Right cardiac atrium (tissue), 5 donors: ENCODE data around the gene TTC38. TPM values are rescaled to one million over a fixed set of nuclear protein-coding genes. Genes with fewer than 3 reads are reported as not detected.
"Not testable (repeated sequence)": the region's sequence is repeated elsewhere in the genome, so short reads cannot be mapped to it uniquely, and the experiment has no call there.

ENCODE experiments used
- ATAC-seq, 2 donors: fragments of 200-7000 bp; cut with Tn5 transposase; one replicate each; pipeline versions ENCODE4 v1.8.0 to v1.9.1; 2020; ENCODE audit warnings: moderate library complexity in 2 of 2, mild to moderate bottlenecking in 1 of 2
- DNase-seq, 3 donors: peaks; one replicate each; pipeline ENCODE4 v3.0.0-alpha.2; 2020
- H3K27ac ChIP-seq: one replicate; pipeline ENCODE4 v1.5.1; 2013; ENCODE audit warnings: mild to moderate bottlenecking, low read length, control low read depth, moderate library complexity
- H3K27me3 ChIP-seq: one replicate; pipeline ENCODE4 v1.6.1; 2013; ENCODE audit not compliant: control insufficient read depth, insufficient read depth
- H3K4me1 ChIP-seq: one replicate; pipeline ENCODE4 v1.6.1; 2013; ENCODE audit warnings: low read length; ENCODE audit not compliant: control insufficient read depth, insufficient read depth
- H3K4me3 ChIP-seq: one replicate; pipeline ENCODE4 v1.5.1; 2013; ENCODE audit warnings: low read length, control low read depth
- H3K9me3 ChIP-seq: one replicate; pipeline ENCODE4 v1.6.1; 2013; ENCODE audit warnings: low read length; ENCODE audit not compliant: control insufficient read depth
- WGBS: extraction: QIAGEN DNeasy Blood & Tissue Kit; methylation state at CpG from one replicate; pipeline ENCODE4 v1.1.7; 2013; 5-methylcytosine and 5-hydroxymethylcytosine counted together
- intact Hi-C, 4 donors: fragments of 100-400 bp; cut with DNase I; formaldehyde crosslinking; loops; one replicate each; pipeline versions ENCODE4 v1.11.0 to v1.14.0; 2022 to 2023
- polyA plus RNA-seq: library from polyadenylated mRNA; stranded (reverse); fragments of 200-250 nt; gene quantifications from one replicate; pipeline ENCODE4 v1.2.3, GENCODE V29; 2013
- total RNA-seq, 4 donors: library from RNA; stranded (reverse); fragmentation: NEBNext Ultra II Directional; extraction: Animal tissue kit (Norgen Biotek cat#: 25700); gene quantifications; one replicate each; pipeline ENCODE4 v1.2.1, GENCODE V29; 2021
- donor health status: healthy with polysubstance abuse.
- donor health status: DM: no; HTN: yes; CAD: no.
- donor health status: DM: no; HTN: no; CAD: no.
- donor health status: DM: no; HTN: yes; CAD: no; lungs with severe emphysema.
- donor health status: DM: yes; HTN: yes; CAD: no.

Gene TTC38
- total and polyA plus RNA-seq, 5 donors, result 16.6 to 30.7 (median 26.7) TPM

DNA sequence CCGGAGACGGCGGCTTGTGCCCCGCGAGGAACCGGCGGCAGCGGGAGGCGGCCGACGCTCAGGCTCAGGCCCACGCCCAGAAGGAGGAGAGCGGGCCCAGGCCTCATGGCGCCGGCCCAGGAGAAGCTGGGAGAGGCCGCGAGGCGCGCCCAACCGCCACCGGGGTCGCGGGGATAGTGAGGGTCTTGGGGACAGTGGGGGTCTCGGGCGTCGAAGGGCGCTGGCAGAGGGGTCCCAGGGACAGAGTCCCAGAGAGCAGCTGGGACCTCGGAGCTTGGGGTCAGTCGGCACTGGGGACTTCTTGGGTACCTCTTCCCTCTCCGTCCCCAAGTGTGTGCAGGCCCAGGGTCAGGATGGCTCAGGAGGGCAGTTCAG, 4.6 kb upstream of the TTC38 start, which contains the start of gene PKDREJ:
Gene PKDREJ, minus strand, starts transcription at position 128 of the 375 bp plus-strand sequence. Its CDS starts 21 bp downstream, at position 107.
- DNase-seq, result peak in 1 of 3 donors; percentile 67
- no peak for ATAC-seq
- H3K9me3 ChIP-seq, result no peaks in the 10 kb centered on the region
- intact Hi-C loops, result no loop called here
- H3K27me3 ChIP-seq, result no peaks in the 10 kb centered on the region
- H3K4me1 ChIP-seq, result peaks cover 4% of the 10 kb centered on the region
- WGBS, result 45% methylated on average over 30 of the region's 30 CpGs
- H3K4me3 ChIP-seq, result peak within 1 kb of the TSS; percentile 33
- H3K27ac ChIP-seq, result no peak within 1 kb of the TSS

DNA sequence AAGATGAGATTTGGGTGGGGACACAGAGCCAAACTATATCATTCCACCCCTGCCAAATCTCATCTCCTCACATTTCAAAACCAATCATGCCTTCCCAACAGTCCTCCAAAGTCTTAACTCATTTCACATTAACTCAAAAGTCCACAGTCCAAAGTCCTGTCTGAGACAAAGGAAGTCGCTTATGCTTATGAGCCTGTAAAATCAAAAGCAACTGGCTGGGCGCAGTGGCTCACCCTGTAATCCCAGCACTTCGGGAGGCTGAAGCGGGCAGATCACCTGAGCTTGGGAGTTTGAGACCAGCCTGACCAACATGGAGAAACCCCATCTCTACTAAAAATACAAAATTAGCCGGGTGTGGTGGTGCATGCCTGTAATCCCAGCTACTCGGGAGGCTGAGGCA, 3.3 kb upstream of the TTC38 start:
- WGBS, result 98% methylated on average over 6 of the region's 6 CpGs
- H3K27me3 ChIP-seq, H3K4me1 ChIP-seq, intact Hi-C loops, H3K9me3 ChIP-seq, H3K4me3 ChIP-seq, DNase-seq, H3K27ac ChIP-seq, ATAC-seq: not testable (repeated sequence)

DNA sequence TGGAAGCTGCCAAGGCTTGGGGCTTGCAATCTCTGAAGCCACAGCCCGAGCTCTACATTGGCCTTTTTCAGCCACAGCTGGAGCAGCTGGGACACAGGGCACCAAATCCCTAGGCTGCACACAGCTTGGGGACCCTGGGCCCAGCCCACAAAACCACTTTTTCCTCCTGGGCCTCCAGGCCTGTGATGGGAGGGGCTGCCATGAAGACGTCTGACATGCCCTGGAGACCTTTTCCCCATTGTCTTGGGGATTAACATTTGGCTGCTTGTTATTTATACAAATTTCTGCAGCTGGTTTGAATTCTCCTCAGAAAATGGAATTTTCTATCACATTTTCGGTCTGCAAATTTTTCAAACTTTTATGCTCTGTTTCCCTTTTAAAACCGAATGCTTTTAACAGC, 2.2 kb upstream of the TTC38 start:
- H3K4me1 ChIP-seq, intact Hi-C loops, DNase-seq, H3K27ac ChIP-seq, H3K4me3 ChIP-seq, ATAC-seq, H3K27me3 ChIP-seq, H3K9me3 ChIP-seq: not testable (repeated sequence)
- WGBS, result 93% methylated on average over 4 of the region's 4 CpGs

DNA sequence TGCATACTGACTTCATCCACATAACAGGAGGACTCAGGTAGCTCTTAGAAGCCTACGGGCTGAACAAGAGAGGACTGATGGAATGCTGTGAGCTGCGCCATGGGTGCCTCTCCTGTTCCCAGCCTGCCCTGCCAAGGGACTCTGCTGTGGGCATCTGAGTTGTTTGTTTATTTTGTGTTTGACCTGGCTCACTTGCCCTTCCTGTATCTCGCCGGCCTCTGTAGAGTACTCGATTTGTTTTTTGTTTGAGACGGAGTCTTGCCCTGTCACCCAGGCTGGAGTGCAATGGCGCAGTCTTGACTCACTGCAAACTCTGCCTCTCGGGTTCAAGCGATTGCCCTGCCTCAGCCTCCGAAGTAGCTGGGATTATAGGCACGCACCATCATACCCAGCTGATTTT, 1.8 kb downstream of the TTC38 start:
- no peaks in the 10 kb centered on the region for H3K27me3 ChIP-seq
- intact Hi-C loops, result no loop called here
- ATAC-seq (no peak), DNase-seq (no peak)
- H3K9me3 ChIP-seq, result no peaks in the 10 kb centered on the region
- no peak overlapping the region for H3K4me3 ChIP-seq
- H3K27ac ChIP-seq, result no peak overlapping the region
- WGBS, result 79% methylated on average over 11 of the region's 11 CpGs
- no peaks in the 10 kb centered on the region for H3K4me1 ChIP-seq

DNA sequence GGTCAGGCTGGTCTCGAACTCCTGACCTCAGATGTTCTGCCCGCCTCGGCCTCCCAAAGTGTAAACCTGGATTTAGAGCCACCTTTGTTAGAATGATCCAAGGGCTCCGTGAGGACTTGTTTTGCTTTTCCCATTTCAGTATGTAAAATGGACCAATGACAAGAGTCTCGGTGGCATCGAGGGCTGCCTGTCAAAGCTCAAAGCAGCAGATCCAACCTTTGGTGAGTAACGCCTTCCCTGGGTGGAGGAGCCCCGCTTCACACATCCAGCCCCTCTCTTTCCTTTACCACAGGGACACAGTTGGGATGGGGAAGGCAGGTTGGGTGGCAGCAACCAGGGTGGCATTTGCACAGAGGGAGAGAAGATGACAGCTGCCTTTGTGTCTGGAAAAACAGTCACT, 4.4 kb downstream of the TTC38 start:
- H3K9me3 ChIP-seq, result no peaks in the 10 kb centered on the region
- H3K4me3 ChIP-seq, result no peak overlapping the region
- intact Hi-C loops, result no loop called here
- WGBS, result 97% methylated on average over 8 of the region's 8 CpGs
- DNase-seq, result no peak
- ATAC-seq, result no peak
- no peaks in the 10 kb centered on the region for H3K27me3 ChIP-seq
- H3K4me1 ChIP-seq, result no peaks in the 10 kb centered on the region
- no peak overlapping the region for H3K27ac ChIP-seq

DNA sequence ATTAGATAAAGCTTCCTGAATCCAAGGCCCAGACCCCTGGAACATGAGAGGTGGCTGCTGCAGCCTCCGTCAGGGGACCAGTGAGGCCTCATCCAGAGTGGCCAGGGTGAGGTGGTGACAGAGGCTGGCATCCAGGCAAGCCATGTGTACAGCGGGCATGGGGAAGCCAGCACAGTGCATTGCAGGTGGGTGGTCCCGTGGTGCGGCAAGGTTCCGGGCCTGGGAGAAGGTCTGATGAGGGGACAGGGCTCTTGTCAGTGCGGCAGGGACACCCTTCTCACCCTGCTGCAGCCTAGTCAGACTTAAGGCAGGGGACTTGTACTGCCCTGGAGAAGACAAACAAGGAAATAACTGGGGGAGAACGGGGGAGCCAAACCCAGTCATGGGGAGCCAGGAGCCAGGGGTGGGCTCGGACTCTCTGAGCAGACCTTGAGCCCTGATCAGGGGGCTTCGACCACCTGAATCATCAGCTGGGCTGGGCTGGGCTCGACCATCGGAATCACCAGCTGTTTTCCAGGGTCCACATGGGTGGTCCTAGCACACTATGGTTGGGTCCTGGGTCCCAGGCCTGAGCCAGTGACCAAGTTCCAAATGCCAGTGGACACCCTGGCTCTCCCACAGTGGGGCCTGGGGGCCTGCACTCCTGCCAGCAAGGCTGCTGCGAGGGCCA, 5.1 kb downstream of the TTC38 start:
- Histone ChIP-seq H3K4me1 (no peaks in the 10 kb centered on the region), H3K4me3 (no peak overlapping the region), H3K27ac (no peak overlapping the region), H3K27me3 (no peaks in the 10 kb centered on the region), H3K9me3 (no peaks in the 10 kb centered on the region)
- ATAC-seq, result peak in 1 of 2 donors; percentile 7
- no peak for DNase-seq
- WGBS, result 94% methylated on average over 12 of the region's 12 CpGs
- intact Hi-C loops, result no loop called here

DNA sequence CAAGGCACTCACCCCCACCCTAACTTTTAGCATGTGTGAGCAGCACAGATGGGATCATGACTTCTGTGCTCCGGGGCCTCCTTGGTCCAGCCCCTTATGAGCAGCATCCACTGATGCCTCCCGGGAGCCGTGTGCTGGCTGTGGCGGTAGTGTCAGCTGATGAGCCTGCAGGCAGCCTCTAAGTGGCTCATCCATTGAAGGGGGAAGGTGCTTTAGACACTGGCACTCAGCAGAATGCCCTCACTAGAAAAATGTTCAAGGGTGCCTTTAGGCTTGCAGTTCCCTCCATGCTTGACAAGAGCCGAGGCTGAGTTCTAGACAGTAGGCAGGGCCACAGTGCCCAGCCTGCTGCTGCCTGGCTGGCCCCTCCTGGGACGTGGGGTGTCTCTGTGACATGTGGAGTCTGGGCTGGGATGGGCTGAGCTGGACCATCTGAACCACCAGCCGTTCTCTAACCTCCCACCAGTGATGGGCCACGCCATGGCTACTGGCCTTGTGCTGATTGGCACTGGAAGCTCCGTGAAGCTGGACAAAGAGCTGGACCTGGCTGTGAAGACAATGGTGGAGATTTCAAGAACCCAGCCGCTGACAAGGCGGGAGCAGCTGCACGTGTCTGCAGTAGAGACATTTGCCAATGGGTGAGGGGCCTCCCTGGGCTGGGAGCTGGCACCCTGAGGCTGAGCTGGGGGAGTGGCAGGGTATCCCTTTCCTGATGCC, 5.8 kb downstream of the TTC38 start:
- Histone ChIP-seq H3K9me3 (no peaks in the 10 kb centered on the region), H3K27me3 (no peaks in the 10 kb centered on the region), H3K27ac (peak overlapping the region; percentile 19), H3K4me1 (no peaks in the 10 kb centered on the region), H3K4me3 (no peak overlapping the region)
- ATAC-seq (peak; percentile 48 to 73), DNase-seq (no peak)
- 77% methylated on average over 12 of the region's 12 CpGs for WGBS
- intact Hi-C loops, result no loop called here

DNA sequence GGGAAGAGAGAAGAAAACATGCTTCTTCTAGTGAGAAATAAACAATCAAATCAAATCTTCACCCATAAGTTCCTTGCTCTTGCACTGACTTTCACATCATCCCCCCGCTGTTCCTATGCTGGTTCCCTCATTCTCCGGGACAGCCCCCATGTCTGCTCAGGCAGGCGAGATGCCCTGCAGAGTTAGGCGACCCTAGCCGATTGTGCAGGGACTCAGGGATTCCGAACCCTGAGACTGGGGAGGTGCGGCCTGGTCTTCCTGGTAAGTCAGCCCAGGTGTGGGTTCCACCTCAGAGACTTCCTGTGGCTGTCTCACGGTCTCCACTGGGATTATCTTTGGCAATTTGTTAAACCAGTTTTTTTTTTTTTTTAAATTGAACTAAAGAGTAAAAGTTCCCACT, 6.6 kb downstream of the TTC38 start:
- WGBS, result 95% methylated on average over 8 of the region's 8 CpGs
- ATAC-seq (no peak), DNase-seq (no peak)
- Histone ChIP-seq H3K27me3 (no peaks in the 10 kb centered on the region), H3K4me1 (no peaks in the 10 kb centered on the region), H3K4me3 (no peak overlapping the region), H3K9me3 (no peaks in the 10 kb centered on the region), H3K27ac (no peak overlapping the region)
- intact Hi-C loops, result no loop called here

DNA sequence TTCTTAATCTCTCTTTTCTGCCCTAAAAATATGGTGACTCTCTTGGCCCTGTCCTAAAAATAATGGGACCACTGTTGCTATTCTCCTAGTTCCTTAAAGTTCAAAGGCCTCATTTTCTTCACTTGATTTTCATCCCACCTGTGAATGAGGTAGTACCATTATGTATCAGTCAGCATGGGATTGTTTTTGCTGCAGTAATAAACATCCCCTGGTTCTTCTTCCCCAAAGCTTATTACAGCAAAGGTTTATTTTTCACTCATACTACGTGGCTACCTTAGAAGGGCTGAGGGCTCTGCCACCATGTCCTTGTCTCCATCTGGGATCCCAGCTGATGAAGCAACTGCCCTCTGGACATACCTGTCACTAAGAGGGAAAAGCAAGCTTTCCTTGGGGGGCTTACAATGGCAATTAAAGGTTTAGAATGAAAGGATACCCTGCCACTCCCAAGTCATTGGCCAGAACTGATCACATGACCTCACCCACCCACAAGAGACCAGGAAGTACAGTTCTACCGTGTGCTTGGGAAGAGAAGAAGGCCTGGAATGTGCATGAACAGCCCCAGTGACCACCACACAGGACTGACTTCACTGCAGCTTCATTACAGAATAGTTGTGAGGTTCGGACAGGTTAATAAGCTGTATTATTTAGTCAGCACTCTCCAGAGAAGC, 7.8 kb downstream of the TTC38 start:
- no peak for ATAC-seq
- Histone ChIP-seq H3K4me3 (no peak overlapping the region), H3K9me3 (no peaks in the 10 kb centered on the region), H3K27ac (no peak overlapping the region), H3K27me3 (no peaks in the 10 kb centered on the region), H3K4me1 (no peaks in the 10 kb centered on the region)
- WGBS, result 68% methylated on average over 3 of the region's 3 CpGs
- intact Hi-C loops, result no loop called here
- no peak for DNase-seq

DNA sequence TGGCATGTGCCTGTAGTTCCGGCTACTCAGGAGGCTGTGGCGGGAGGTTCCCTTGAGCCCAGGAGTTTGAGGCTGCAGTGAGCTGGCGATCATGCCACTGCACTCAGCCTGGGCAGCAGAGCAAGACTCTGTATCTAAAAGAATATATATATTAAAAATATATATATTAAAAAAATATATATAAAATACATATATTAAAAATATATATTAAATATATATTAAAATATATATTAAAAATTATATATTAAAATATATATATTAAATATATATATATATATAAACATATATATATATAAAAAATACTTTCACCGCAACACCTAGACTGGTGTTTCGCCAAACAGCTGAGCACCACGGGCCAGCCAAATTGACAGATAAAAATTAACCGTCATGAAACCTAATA, 8.8 kb downstream of the TTC38 start:
- H3K27ac ChIP-seq, result no peak overlapping the region
- H3K4me3 ChIP-seq, result no peak overlapping the region
- no peak for ATAC-seq
- H3K9me3 ChIP-seq, result no peaks in the 10 kb centered on the region
- intact Hi-C loops, result no loop called here
- no peak for DNase-seq
- WGBS, result 88% methylated on average over 7 of the region's 7 CpGs
- no peaks in the 10 kb centered on the region for H3K27me3 ChIP-seq
- no peaks in the 10 kb centered on the region for H3K4me1 ChIP-seq
